Upper lobe of right lung (tissue), 1 donor: ENCODE measurements around the gene CFTR. TPM values are rescaled to one million over a fixed set of nuclear protein-coding genes. Genes with fewer than 3 reads are reported as not detected.

Experiments
- ATAC-seq: fragments of 200-7000 bp; cut with Tn5 transposase; one replicate; pipeline ENCODE4 v1.9.1; 2020; ENCODE audit warnings: mild to moderate bottlenecking, moderate library complexity
- DNase-seq: peaks from one replicate; pipeline ENCODE4 v3.0.0-alpha.2; 2020
- H3K27ac ChIP-seq: fragments of 200-600 bp; one replicate; pipeline ENCODE4 v1.8.0; 2022
- H3K27me3 ChIP-seq: fragments of 200-600 bp; one replicate; pipeline ENCODE4 v1.8.0; 2022; ENCODE audit warnings: mild to moderate bottlenecking
- H3K36me3 ChIP-seq: fragments of 200-600 bp; one replicate; pipeline ENCODE4 v1.8.0; 2022
- H3K4me1 ChIP-seq: fragments of 200-600 bp; one replicate; pipeline ENCODE4 v1.8.0; 2022
- H3K4me3 ChIP-seq: fragments of 200-600 bp; one replicate; pipeline ENCODE4 v1.8.0; 2022; ENCODE audit warnings: mild to moderate bottlenecking
- H3K9me3 ChIP-seq: fragments of 200-600 bp; one replicate; pipeline ENCODE4 v1.8.0; 2022
- CTCF ChIP-seq: fragments of 200-600 bp; IDR thresholded peaks from one replicate; pipeline ENCODE4 v1.8.0; 2022; ENCODE audit warnings: antibody characterized with exemption
- intact Hi-C: fragments of 100-400 bp; cut with DNase I; formaldehyde crosslinking; loops from one replicate; pipeline ENCODE4 v1.11.0; 2022
- total RNA-seq: library from RNA; stranded (reverse); fragmentation: NEBNext Ultra II Directional; extraction: Animal tissue kit (Norgen Biotek cat#: 25700); gene quantifications from one replicate; pipeline ENCODE4 v1.2.1, GENCODE V29; 2021
- donor health status: DM: no; HTN: yes; CAD: no; lungs with severe emphysema.

The CFTR gene
- total RNA-seq, 1 donor from 2014 or later, result 28.0 TPM

GRCh38 chr7:117588352-117588794 lies 108.5 kb downstream of the CFTR start:
- Histone ChIP-seq H3K4me1 (no peaks in the 10 kb centered on the region), H3K4me3 (no peak overlapping the region), H3K36me3 (no peaks in the 10 kb centered on the region), H3K9me3 (no peaks in the 10 kb centered on the region), H3K27ac (no peak overlapping the region), H3K27me3 (no peaks in the 10 kb centered on the region)
- intact Hi-C loops, result no loop called here
- ATAC-seq (no peak), DNase-seq (no peak)
- TF ChIP-seq CTCF, result no peak

GRCh38 chr7:117590191-117590590 lies 110.4 kb downstream of the CFTR start:
- Histone ChIP-seq H3K27me3 (no peaks in the 10 kb centered on the region), H3K4me3 (no peak overlapping the region), H3K9me3 (no peaks in the 10 kb centered on the region), H3K36me3 (no peaks in the 10 kb centered on the region), H3K4me1 (no peaks in the 10 kb centered on the region), H3K27ac (no peak overlapping the region)
- TF ChIP-seq CTCF, result no peak
- intact Hi-C loops, result no loop called here
- DNase-seq (no peak), ATAC-seq (no peak)

GRCh38 chr7:117592011-117592635 lies 112.3 kb downstream of the CFTR start:
- Histone ChIP-seq H3K4me1 (no peaks in the 10 kb centered on the region), H3K4me3 (no peak overlapping the region), H3K36me3 (no peaks in the 10 kb centered on the region), H3K27me3 (no peaks in the 10 kb centered on the region), H3K9me3 (no peaks in the 10 kb centered on the region), H3K27ac (no peak overlapping the region)
- intact Hi-C loops, result no loop called here
- ATAC-seq, result no peak
- no peak for TF ChIP-seq CTCF
- no peak for DNase-seq

- no peak overlapping the region for H3K4me3 ChIP-seq
- H3K27ac ChIP-seq, result no peak overlapping the region
- H3K9me3 ChIP-seq, result no peaks in the 10 kb centered on the region
- no peak for TF ChIP-seq CTCF
- no peak for ATAC-seq
- H3K27me3 ChIP-seq, result no peaks in the 10 kb centered on the region
- H3K36me3 ChIP-seq, result no peaks in the 10 kb centered on the region
- intact Hi-C loops, result no loop called here
- H3K4me1 ChIP-seq, result no peaks in the 10 kb centered on the region
- DNase-seq, result no peak
Measured at GRCh38 chr7:117596134-117596533, 116.3 kb downstream of the CFTR start.

GRCh38 chr7:117597755-117598154 lies 117.9 kb downstream of the CFTR start:
- no peak overlapping the region for H3K27ac ChIP-seq
- H3K9me3 ChIP-seq, result no peaks in the 10 kb centered on the region
- H3K4me1 ChIP-seq, result no peaks in the 10 kb centered on the region
- TF ChIP-seq CTCF, result no peak
- H3K27me3 ChIP-seq, result no peaks in the 10 kb centered on the region
- intact Hi-C loops, result no loop called here
- ATAC-seq (no peak), DNase-seq (no peak)
- no peaks in the 10 kb centered on the region for H3K36me3 ChIP-seq
- no peak overlapping the region for H3K4me3 ChIP-seq

- no peaks in the 10 kb centered on the region for H3K27me3 ChIP-seq
- TF ChIP-seq CTCF, result no peak
- no peak overlapping the region for H3K27ac ChIP-seq
- no peak overlapping the region for H3K4me3 ChIP-seq
- no peak for DNase-seq
- no peaks in the 10 kb centered on the region for H3K4me1 ChIP-seq
- intact Hi-C loops, result no loop called here
- no peaks in the 10 kb centered on the region for H3K9me3 ChIP-seq
- ATAC-seq, result no peak
- no peaks in the 10 kb centered on the region for H3K36me3 ChIP-seq
Measured at GRCh38 chr7:117600911-117601310, 121.1 kb downstream of the CFTR start.
